Fibroblast of lung (primary cell): ENCODE measurements around the gene MYO9A. TPM values are rescaled to one million over a fixed set of nuclear protein-coding genes. Genes with fewer than 3 reads are reported as not detected.

Experiments used
- DNase-seq, 2 donors: peaks; one replicate each; pipeline versions ENCODE4 v3.0.0 to v3.0.0-alpha.2; 2010; ENCODE audit warnings: low read depth in 2 of 2
- H2AFZ ChIP-seq: 2 replicates; pipeline ENCODE4 v1.5.1; 2012; ENCODE audit warnings: low read length, control low read depth, inconsistent platforms
- H3K27ac ChIP-seq: 2 replicates; pipeline ENCODE4 v1.5.1; 2011; ENCODE audit warnings: low read length, control low read depth; ENCODE audit not compliant: insufficient read depth
- H3K27me3 ChIP-seq: 2 replicates; pipeline ENCODE4 v1.5.1; 2011; ENCODE audit warnings: mild to moderate bottlenecking, low read length; ENCODE audit not compliant: control insufficient read depth, insufficient read depth
- H3K36me3 ChIP-seq: 2 replicates; pipeline ENCODE4 v1.5.1; 2011; ENCODE audit warnings: low read length; ENCODE audit not compliant: control insufficient read depth, insufficient read depth
- H3K4me1 ChIP-seq: 2 replicates; pipeline ENCODE4 v1.5.1; 2011; ENCODE audit warnings: low read length; ENCODE audit not compliant: control insufficient read depth, insufficient read depth; ENCODE audit errors: extremely low read depth
- H3K4me2 ChIP-seq: 2 replicates; pipeline ENCODE4 v1.5.1; 2011; ENCODE audit warnings: low read length, control low read depth; ENCODE audit not compliant: insufficient read depth; ENCODE audit errors: extremely low read depth
- H3K4me3 ChIP-seq, 4 experiments: fragments of 200-600 bp in 1 of 4; sonication (generic) in 1 of 4; replicated peaks in 1 of 4; 2 replicates each; pipeline ENCODE4 v1.5.1; 2011 to 2016; ENCODE audit warnings: low read length in 4 of 4, low read depth in 3 of 4, mild to moderate bottlenecking in 3 of 4, control low read depth in 2 of 4, inconsistent platforms in 1 of 4, mixed read lengths in 1 of 4; ENCODE audit not compliant: insufficient read depth in 1 of 4; ENCODE audit errors: control extremely low read depth in 1 of 4
- H3K79me2 ChIP-seq: 2 replicates; pipeline ENCODE4 v1.5.1; 2012; ENCODE audit warnings: mild to moderate bottlenecking, low read length, inconsistent platforms; ENCODE audit not compliant: control insufficient read depth, insufficient read depth
- H3K9ac ChIP-seq: 2 replicates; pipeline ENCODE4 v1.5.1; 2011; ENCODE audit warnings: mild to moderate bottlenecking, low read length, control low read depth; ENCODE audit not compliant: insufficient read depth
- H3K9me3 ChIP-seq: 2 replicates; pipeline ENCODE4 v1.5.1; 2012; ENCODE audit warnings: low read depth, low read length; ENCODE audit not compliant: control insufficient read depth, insufficient read depth
- H4K20me1 ChIP-seq: 2 replicates; pipeline ENCODE4 v1.5.1; 2011; ENCODE audit warnings: low read length; ENCODE audit not compliant: control insufficient read depth, insufficient read depth; ENCODE audit errors: extremely low read depth
- CTCF ChIP-seq, 2 donors: IDR thresholded peaks in 1 of 2; conservative IDR thresholded peaks in 1 of 2; 1 replicate in 1 of 2; 2 replicates in 1 of 2; pipeline ENCODE4 v1.5.1; 2011 to 2012; ENCODE audit warnings: low read length in 2 of 2, control low read depth in 1 of 2, inconsistent platforms in 1 of 2, low read depth in 1 of 2, mild to moderate bottlenecking in 1 of 2
- EZH2 ChIP-seq: IDR thresholded peaks from 2 replicates; pipeline ENCODE4 v1.5.1; 2012; ENCODE audit warnings: low read length, control low read depth, mild to moderate bottlenecking; ENCODE audit errors: missing control alignments
- polyA plus RNA-seq, 2 donors: library from polyadenylated mRNA; depleted of rRNA in 1 of 2; stranded (reverse) in 1 of 2; unstranded in 1 of 2; fragments of >200 nt; gene quantifications; 2 replicates each; pipeline ENCODE4 v1.2.1, GENCODE V29; 2011 to 2012; ENCODE audit warnings: missing spikeins in 1 of 2
- total RNA-seq: library from RNA; depleted of rRNA; stranded (reverse); fragments of >200 nt; gene quantifications from 2 replicates; pipeline ENCODE4 v1.2.1, GENCODE V29; 2014

The MYO9A gene
- total and polyA plus RNA-seq, 2 donors (not counting 1 experiment from before 2014, with no cell fraction given), result 12.8 to 48.6 TPM

GRCh38 chr15:71791975-71792374 lies 326.0 kb downstream of the MYO9A start:
- Histone ChIP-seq H3K36me3 (no peaks in the 10 kb centered on the region), H3K79me2 (no peaks in the 10 kb centered on the region), H3K4me1 (no peaks in the 10 kb centered on the region), H2AFZ (no peak overlapping the region), H4K20me1 (no peaks in the 10 kb centered on the region), H3K4me3 (no peak overlapping the region), H3K9me3 (no peaks in the 10 kb centered on the region), H3K4me2 (no peak overlapping the region), H3K27ac (no peak overlapping the region), H3K9ac (no peak overlapping the region), H3K27me3 (no peaks in the 10 kb centered on the region)
- TF ChIP-seq EZH2, result no peak
- TF ChIP-seq CTCF (conservative IDR thresholded peaks at IDR 0.05 in 1 of 2, IDR thresholded peaks at IDR 0.05 in 1 of 2; ENCODE audit: low read depth in 1 of 2, low read length in 2 of 2), result no peak
- DNase-seq, result no peak

- Histone ChIP-seq H2AFZ (no peak overlapping the region), H3K4me2 (no peak overlapping the region), H3K9ac (no peak overlapping the region), H3K79me2 (no peaks in the 10 kb centered on the region), H3K36me3 (no peaks in the 10 kb centered on the region), H3K4me3 (no peak overlapping the region), H4K20me1 (no peaks in the 10 kb centered on the region), H3K9me3 (no peaks in the 10 kb centered on the region), H3K27ac (no peak overlapping the region), H3K4me1 (no peaks in the 10 kb centered on the region), H3K27me3 (no peaks in the 10 kb centered on the region)
- DNase-seq, result peak in 1 of 2 donors; percentile 76
- TF ChIP-seq EZH2, result no peak
- TF ChIP-seq CTCF (conservative IDR thresholded peaks at IDR 0.05 in 1 of 2, IDR thresholded peaks at IDR 0.05 in 1 of 2; ENCODE audit: low read depth in 1 of 2, low read length in 2 of 2), result no peak
Measured at GRCh38 chr15:71790081-71790480, 327.9 kb downstream of the MYO9A start.

GRCh38 chr15:71789616-71790015 lies 328.3 kb downstream of the MYO9A start:
- Histone ChIP-seq H3K27ac (no peak overlapping the region), H2AFZ (no peak overlapping the region), H3K9ac (no peak overlapping the region), H3K9me3 (no peaks in the 10 kb centered on the region), H3K4me1 (no peaks in the 10 kb centered on the region), H3K36me3 (no peaks in the 10 kb centered on the region), H3K79me2 (no peaks in the 10 kb centered on the region), H3K27me3 (no peaks in the 10 kb centered on the region), H4K20me1 (no peaks in the 10 kb centered on the region), H3K4me2 (no peak overlapping the region), H3K4me3 (no peak overlapping the region)
- TF ChIP-seq EZH2 (no peak), CTCF (conservative IDR thresholded peaks at IDR 0.05 in 1 of 2, IDR thresholded peaks at IDR 0.05 in 1 of 2; ENCODE audit: low read depth in 1 of 2, low read length in 2 of 2) (no peak)
- no peak for DNase-seq
